Duodenal mucosa (tissue), 2 donors: ENCODE results near the gene COL7A1.

Experiments used
- H3K27ac ChIP-seq: one replicate; pipeline ENCODE4 v1.7.0; 2013; ENCODE audit warnings: low read depth, low read length
- H3K27me3 ChIP-seq, 2 donors: one replicate each; pipeline ENCODE4 v1.7.0; 2013; ENCODE audit warnings: low read length in 2 of 2, control low read depth in 1 of 2; ENCODE audit not compliant: insufficient read depth in 2 of 2, control insufficient read depth in 1 of 2
- H3K36me3 ChIP-seq, 2 donors: one replicate each; pipeline ENCODE4 v1.7.0; 2013; ENCODE audit warnings: low read length in 2 of 2, control low read depth in 1 of 2; ENCODE audit not compliant: insufficient read depth in 2 of 2, control insufficient read depth in 1 of 2
- H3K4me1 ChIP-seq, 2 donors: one replicate each; pipeline ENCODE4 v1.7.0; 2013; ENCODE audit warnings: low read length in 2 of 2, control low read depth in 1 of 2; ENCODE audit not compliant: insufficient read depth in 2 of 2, control insufficient read depth in 1 of 2
- H3K4me3 ChIP-seq, 2 donors: one replicate each; pipeline ENCODE4 v1.7.0; 2013; ENCODE audit warnings: low read length in 2 of 2, low read depth in 1 of 2
- H3K9ac ChIP-seq, 2 donors: one replicate each; pipeline ENCODE4 v1.7.0; 2013; ENCODE audit warnings: low read length in 2 of 2, low read depth in 1 of 2
- H3K9me3 ChIP-seq, 2 donors: one replicate each; pipeline ENCODE4 v1.7.0; 2013; ENCODE audit warnings: low read length in 2 of 2, control low read depth in 1 of 2; ENCODE audit not compliant: control insufficient read depth in 1 of 2

Gene COL7A1

DNA sequence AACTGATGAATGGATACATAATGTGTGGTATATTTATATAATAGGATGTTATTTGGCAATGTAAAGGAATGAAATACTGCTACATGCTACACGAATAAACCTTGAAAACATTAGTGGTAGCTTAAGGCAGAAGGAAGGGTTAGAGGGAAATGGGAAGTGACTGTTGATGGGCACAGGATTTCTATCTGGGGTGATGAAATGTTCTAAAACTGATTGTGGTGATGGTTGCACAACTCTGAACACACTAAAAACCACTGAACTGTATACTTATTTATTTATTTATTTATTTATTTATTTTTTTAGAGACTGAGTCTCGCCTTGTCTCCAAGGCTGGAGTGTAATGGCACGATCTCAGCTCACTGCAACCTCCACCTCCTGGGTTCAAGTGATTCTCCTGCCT is 66.4 kb downstream of the COL7A1 start:
- Histone ChIP-seq H3K36me3 (peaks cover 11 to 43% of the 10 kb centered on the region in 2 donors), H3K27me3 (no peaks in the 10 kb centered on the region), H3K9ac (no peak overlapping the region), H3K4me1 (no peaks in the 10 kb centered on the region), H3K9me3 (no peaks in the 10 kb centered on the region), H3K4me3 (no peak overlapping the region), H3K27ac (no peak overlapping the region)

DNA sequence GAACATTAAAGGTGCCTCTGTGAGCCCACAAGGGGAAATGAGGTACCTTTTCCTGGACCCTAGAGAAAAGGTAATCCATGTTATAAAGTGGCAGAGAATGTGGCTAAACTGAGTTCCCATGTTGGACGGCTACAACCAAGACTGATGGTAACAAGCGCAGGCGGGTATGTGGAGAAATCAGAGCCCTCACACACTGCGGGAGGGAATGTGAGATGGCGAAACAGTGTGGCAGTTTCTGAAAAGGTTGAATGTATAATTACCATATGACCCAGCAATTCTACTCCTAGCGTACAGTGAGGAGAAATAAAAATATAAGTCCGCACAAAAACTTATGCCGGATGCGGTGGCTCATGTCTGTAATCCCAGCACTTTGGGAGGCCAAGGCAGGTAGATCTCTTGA is 67.1 kb downstream of the COL7A1 start:
- Histone ChIP-seq H3K27ac (no peak overlapping the region), H3K9ac (no peak overlapping the region), H3K4me3 (no peak overlapping the region), H3K27me3 (no peaks in the 10 kb centered on the region), H3K4me1 (no peaks in the 10 kb centered on the region), H3K36me3 (peaks cover 11 to 47% of the 10 kb centered on the region in 2 donors), H3K9me3 (no peaks in the 10 kb centered on the region)

DNA sequence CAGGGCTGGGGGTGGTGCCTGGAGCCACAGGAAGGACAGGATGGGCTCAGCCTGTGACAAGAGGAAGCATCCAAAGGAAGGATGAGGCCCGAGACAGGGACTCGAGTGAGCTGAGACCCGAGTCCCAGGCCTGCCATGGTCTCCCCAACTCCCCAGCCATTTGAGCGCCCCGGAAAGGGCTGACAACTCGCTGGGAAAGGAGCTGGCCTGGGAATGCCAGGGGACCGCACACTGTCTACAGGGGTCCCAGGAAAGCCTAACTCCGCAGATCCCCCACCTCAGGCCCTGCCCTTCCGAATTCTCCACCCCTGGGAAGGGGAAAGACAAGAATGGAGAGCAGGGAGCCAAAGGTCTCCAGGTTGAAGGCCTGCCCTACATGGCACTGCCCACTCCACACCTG is 70.2 kb downstream of the COL7A1 start:
- H3K27me3 ChIP-seq: no peaks in the 10 kb centered on the region
- H3K36me3 ChIP-seq: peaks cover 19 to 50% of the 10 kb centered on the region in 2 donors
- no peak overlapping the region for H3K4me3 ChIP-seq
- H3K9me3 ChIP-seq: no peaks in the 10 kb centered on the region
- no peak overlapping the region for H3K9ac ChIP-seq
- H3K27ac ChIP-seq: no peak overlapping the region
- no peaks in the 10 kb centered on the region for H3K4me1 ChIP-seq

DNA sequence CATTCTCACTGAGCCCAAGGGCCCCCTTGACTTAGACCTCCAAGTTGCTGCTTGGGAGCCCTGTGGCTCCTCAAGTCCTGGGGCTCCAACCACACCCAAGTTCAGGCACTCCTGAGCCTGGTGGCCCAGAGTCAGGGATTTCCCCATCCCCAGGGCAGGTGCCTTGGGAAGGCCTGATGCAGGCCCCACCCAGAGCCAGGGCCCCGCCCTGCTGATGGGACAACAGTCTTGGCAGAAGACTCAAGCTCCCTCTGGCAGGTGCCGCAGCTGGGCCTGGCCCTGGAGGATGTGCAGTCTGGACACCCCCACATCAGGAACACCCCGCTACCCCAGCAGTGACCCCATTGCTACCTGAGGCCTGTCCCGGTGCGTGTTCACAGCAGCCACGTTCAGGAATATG is 73.5 kb downstream of the COL7A1 start:
- Histone ChIP-seq H3K4me1 (no peaks in the 10 kb centered on the region), H3K9me3 (no peaks in the 10 kb centered on the region), H3K27ac (no peak overlapping the region), H3K4me3 (no peak overlapping the region), H3K9ac (no peak overlapping the region), H3K36me3 (peaks cover 16 to 47% of the 10 kb centered on the region in 2 donors), H3K27me3 (no peaks in the 10 kb centered on the region)

DNA sequence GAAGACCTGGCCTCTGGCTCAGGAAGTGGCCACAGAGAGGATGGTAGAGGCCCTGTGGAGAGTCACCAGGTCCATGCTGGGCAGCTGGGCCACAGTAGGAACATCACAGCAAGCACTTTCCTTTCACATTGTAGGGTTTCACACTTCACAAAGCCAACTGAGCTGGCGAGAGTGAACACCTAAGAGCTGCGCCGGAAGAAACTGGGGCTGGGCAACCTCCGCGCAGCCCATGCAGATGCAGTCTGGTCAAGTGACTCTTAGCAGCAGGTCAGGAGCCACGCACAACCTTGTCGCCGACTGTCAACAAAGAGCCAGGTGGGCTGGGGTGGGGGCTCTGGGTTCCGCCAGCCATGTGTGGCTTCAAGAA is 75.9 kb downstream of the COL7A1 start:
- Histone ChIP-seq H3K27me3 (no peaks in the 10 kb centered on the region), H3K9ac (no peak overlapping the region), H3K4me3 (no peak overlapping the region), H3K9me3 (no peaks in the 10 kb centered on the region), H3K27ac (no peak overlapping the region), H3K36me3 (peaks cover 11 to 36% of the 10 kb centered on the region in 2 donors), H3K4me1 (no peaks in the 10 kb centered on the region)

DNA sequence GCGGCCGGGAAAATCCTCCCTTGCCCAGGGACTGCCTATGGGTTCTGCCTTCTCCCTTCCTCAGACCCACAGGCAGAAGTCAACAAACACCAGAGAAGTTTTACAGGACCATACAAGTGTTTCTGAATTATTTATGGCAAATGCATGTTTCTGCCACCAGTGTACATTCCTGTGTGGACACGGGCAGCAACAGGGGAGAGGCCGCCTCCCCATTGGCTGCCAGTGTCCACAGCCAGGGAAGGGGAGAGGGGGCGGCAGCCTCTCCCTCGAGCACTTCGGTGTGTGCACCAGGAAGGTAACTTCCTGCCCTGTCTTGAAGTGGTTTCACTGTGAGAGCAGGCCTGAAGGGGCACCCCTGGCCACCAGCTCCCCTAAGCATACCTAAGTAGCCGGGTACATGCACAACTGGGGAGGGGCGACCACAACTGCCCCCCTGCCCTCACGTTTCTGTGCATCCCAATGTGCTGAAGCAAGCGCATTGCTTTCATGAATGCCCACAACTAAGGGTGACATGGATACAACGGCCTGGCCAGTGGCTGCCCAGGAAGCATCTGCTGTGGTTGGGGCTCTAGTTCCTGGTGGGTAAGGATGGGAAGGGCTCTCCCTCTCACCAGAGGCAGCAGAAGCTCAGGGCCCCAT is 76.4 kb downstream of the COL7A1 start:
- Histone ChIP-seq H3K9ac (no peak overlapping the region), H3K4me3 (no peak overlapping the region), H3K9me3 (no peaks in the 10 kb centered on the region), H3K27ac (no peak overlapping the region), H3K4me1 (no peaks in the 10 kb centered on the region), H3K36me3 (peaks cover 11 to 31% of the 10 kb centered on the region in 2 donors), H3K27me3 (no peaks in the 10 kb centered on the region)

DNA sequence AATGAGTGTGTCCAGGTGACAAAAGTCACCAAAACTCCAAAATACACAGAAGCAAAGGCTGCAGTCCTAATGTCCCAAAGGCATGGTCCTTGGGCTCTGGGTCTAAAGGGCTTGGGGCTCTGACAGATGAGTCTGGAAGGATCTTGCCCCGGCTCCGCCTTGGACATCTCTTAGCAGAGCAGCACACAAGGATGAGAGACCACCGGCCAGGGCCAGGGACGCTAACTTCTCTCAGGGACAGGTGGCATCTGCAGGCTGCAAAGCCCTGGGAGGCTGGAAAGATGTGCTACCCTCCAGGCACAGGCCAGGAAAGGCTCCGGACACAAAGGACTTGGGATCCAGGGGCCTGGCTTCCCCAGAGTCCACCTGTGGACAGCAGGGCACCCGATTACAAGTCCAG is 77.1 kb downstream of the COL7A1 start:
- no peaks in the 10 kb centered on the region for H3K9me3 ChIP-seq
- no peak overlapping the region for H3K27ac ChIP-seq
- no peak overlapping the region for H3K4me3 ChIP-seq
- no peaks in the 10 kb centered on the region for H3K27me3 ChIP-seq
- H3K36me3 ChIP-seq: peaks cover 11 to 25% of the 10 kb centered on the region in 2 donors
- no peak overlapping the region for H3K9ac ChIP-seq
- no peaks in the 10 kb centered on the region for H3K4me1 ChIP-seq

DNA sequence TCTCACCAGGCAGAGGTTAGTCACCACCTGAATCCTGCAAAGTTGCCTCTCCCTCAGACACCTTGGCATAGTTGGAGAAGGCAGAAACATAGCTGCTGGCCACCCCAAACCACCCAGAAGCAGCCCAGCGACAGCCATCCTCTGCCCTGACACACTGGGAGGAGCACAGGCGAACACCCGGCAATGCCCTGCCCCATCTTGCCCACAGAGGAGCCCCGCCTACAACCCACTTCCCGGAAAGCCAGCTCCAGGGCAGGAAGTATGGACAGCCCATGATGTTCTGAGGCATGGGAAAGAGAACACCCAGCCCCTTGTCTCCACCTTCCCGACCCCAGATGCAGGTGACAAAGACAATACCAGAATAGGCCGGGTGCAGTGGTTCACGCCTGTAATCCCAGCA is 78.6 kb downstream of the COL7A1 start:
- Histone ChIP-seq H3K4me1 (no peaks in the 10 kb centered on the region), H3K27ac (no peak overlapping the region), H3K36me3 (peaks cover 8 to 20% of the 10 kb centered on the region in 2 donors), H3K9ac (no peak overlapping the region), H3K9me3 (no peaks in the 10 kb centered on the region), H3K27me3 (no peaks in the 10 kb centered on the region), H3K4me3 (no peak overlapping the region)

DNA sequence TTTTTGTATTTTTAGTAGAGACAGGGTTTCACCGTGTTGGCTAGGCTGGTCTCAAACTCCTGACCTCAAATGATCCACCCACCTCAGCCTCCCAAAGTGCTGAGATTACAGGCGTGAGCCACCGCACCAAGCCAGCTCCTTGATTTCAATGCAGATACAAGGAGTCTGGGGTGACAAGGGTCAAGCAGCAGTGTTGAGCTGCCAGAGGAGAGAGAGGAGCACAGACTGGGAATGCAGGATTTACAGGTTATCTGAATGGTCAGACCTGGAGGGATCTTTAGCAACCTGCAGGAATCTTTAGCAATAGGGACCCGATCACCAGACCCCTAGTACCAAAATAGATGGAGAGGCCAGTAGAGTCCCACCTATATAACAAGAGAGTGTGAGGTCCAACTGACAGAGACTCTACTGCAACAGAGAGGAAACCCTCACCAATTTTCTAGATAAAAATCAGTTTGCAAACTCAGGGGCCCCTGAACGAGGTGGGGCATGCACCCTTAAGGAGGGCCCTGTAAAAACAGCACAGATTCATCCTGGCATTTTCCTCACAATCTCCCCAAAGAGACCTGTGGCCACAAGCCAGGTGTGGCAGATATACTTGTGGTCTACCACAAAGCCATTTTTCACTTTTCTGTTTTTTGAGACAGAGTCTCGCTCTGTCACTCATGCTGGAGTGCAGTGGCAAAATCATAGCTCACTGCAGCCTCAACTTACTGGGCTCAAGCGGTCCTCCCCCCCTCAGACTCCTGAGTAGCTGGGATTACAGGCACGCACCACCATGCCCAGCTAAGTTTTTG is 80.5 kb downstream of the COL7A1 start:
- Histone ChIP-seq H3K4me1 (no peaks in the 10 kb centered on the region), H3K27ac (no peak overlapping the region), H3K9me3 (no peaks in the 10 kb centered on the region), H3K9ac (no peak overlapping the region), H3K4me3 (no peak overlapping the region), H3K36me3 (peaks cover 0 to 10% of the 10 kb centered on the region in 2 donors), H3K27me3 (no peaks in the 10 kb centered on the region)
